Erythroblast (primary cell): ENCODE measurements around the gene NFE2L3.

Experiments
- GATA1 ChIP-seq: IDR thresholded peaks from 2 replicates; pipeline ENCODE4 v1.6.1; 2011; ENCODE audit warnings: low read depth, mild to moderate bottlenecking, control low read depth, low read length, moderate library complexity
- POLR2A ChIP-seq: IDR thresholded peaks from 2 replicates; pipeline ENCODE4 v1.6.1; 2011; ENCODE audit warnings: mild to moderate bottlenecking, low read length

GRCh38 chr7:26127411-26127810, 24.6 kb upstream of the NFE2L3 start:
- TF ChIP-seq POLR2A: no peak
- TF ChIP-seq GATA1: no peak
